WTC11 (cell line): ENCODE data around the gene FMNL2. TPM values are rescaled to one million over a fixed set of nuclear protein-coding genes. Genes with fewer than 3 reads are reported as not detected.

Experiments
- ATAC-seq: fragments of 200-7000 bp; cut with Tn5 transposase; 2 replicates; pipeline ENCODE4 v1.10.0; 2021; ENCODE audit warnings: mild to moderate bottlenecking, moderate library complexity
- CTCF ChIA-PET: fragments of 300-600 bp; sonication (Branson Sonifier 250); formaldehyde crosslinking; loops from one replicate; lab custom pipeline; 2021; ENCODE audit warnings: antibody characterized with exemption; lab: Charles Lee
- POLR2A ChIA-PET: fragments of 350-600 bp; sonication (Branson Sonifier 250); formaldehyde crosslinking; loops from one replicate; lab custom pipeline; 2021; ENCODE audit warnings: antibody characterized with exemption; lab: Charles Lee
- DNase-seq: peaks from one replicate; pipeline ENCODE4 v3.0.0; 2021; ENCODE audit warnings: low spot score
- H3K27ac Mint-ChIP-seq: 2 replicates; pipeline ENCODE4 v1.8.0; 2021; ENCODE audit warnings: mixed read lengths
- H3K27me3 Mint-ChIP-seq: 2 replicates; pipeline ENCODE4 v1.8.0; 2021; ENCODE audit warnings: low read depth, mild to moderate bottlenecking, moderate library complexity, mixed read lengths
- H3K36me3 Mint-ChIP-seq: 2 replicates; pipeline ENCODE4 v1.8.0; 2021; ENCODE audit warnings: mixed read lengths
- H3K4me1 Mint-ChIP-seq: 2 replicates; pipeline ENCODE4 v1.8.0; 2022; ENCODE audit warnings: mixed read lengths
- H3K4me3 Mint-ChIP-seq: 2 replicates; pipeline ENCODE4 v1.8.0; 2021; ENCODE audit warnings: mild to moderate bottlenecking, moderate library complexity, mixed read lengths
- H3K9me3 Mint-ChIP-seq: 2 replicates; pipeline ENCODE4 v1.8.0; 2021; ENCODE audit warnings: mixed read lengths
- AFF4 ChIP-seq: sonication (generic); formaldehyde crosslinking; IDR thresholded peaks from 2 replicates; pipeline ENCODE4 v1.8.1; 2023; ENCODE audit warnings: mild to moderate bottlenecking, missing genetic modification reagents, borderline replicate concordance
- ATF1 ChIP-seq: sonication (generic); formaldehyde crosslinking; IDR thresholded peaks from 2 replicates; pipeline ENCODE4 v1.8.1; 2023; ENCODE audit warnings: mild to moderate bottlenecking, moderate library complexity, missing genetic modification reagents
- ATF3 ChIP-seq: sonication (generic); formaldehyde crosslinking; conservative IDR thresholded peaks from 2 replicates; pipeline ENCODE4 v1.8.1; 2022; ENCODE audit warnings: mild to moderate bottlenecking, missing genetic modification reagents
- ELF4 ChIP-seq: sonication (generic); formaldehyde crosslinking; IDR thresholded peaks from 2 replicates; pipeline ENCODE4 v1.8.1; 2022; ENCODE audit warnings: low read depth, mild to moderate bottlenecking, moderate library complexity, missing genetic modification reagents
- ETV6 ChIP-seq: sonication (generic); formaldehyde crosslinking; IDR thresholded peaks from 2 replicates; pipeline ENCODE4 v1.8.1; 2022; ENCODE audit warnings: mild to moderate bottlenecking, missing genetic modification reagents
- FOXK1 ChIP-seq: sonication (generic); formaldehyde crosslinking; IDR thresholded peaks from 2 replicates; pipeline ENCODE4 v1.8.0; 2022; ENCODE audit warnings: mild to moderate bottlenecking, moderate library complexity, missing genetic modification reagents
- GABPB1 ChIP-seq: sonication (generic); formaldehyde crosslinking; IDR thresholded peaks from 2 replicates; pipeline ENCODE4 v1.8.1; 2023; ENCODE audit warnings: mild to moderate bottlenecking, missing genetic modification reagents
- GTF2I ChIP-seq: fragments of 250-450 bp; sonication (Bioruptor Pico); conservative IDR thresholded peaks from 2 replicates; pipeline ENCODE4 v1.4.0; 2021; ENCODE audit warnings: mild to moderate bottlenecking
- MLX ChIP-seq: sonication (generic); formaldehyde crosslinking; IDR thresholded peaks from 2 replicates; pipeline ENCODE4 v1.8.1; 2023; ENCODE audit warnings: mild to moderate bottlenecking, missing genetic modification reagents, moderate library complexity
- NR1H2 ChIP-seq: sonication (generic); formaldehyde crosslinking; IDR thresholded peaks from 2 replicates; pipeline ENCODE4 v1.9.0; 2021; ENCODE audit warnings: mild to moderate bottlenecking, moderate library complexity, missing genetic modification reagents
- NR2C2 ChIP-seq: sonication (generic); formaldehyde crosslinking; IDR thresholded peaks from 2 replicates; pipeline ENCODE4 v1.8.0; 2022; ENCODE audit warnings: mild to moderate bottlenecking, missing genetic modification reagents
- SMAD4 ChIP-seq: sonication (generic); formaldehyde crosslinking; IDR thresholded peaks from 2 replicates; pipeline ENCODE4 v1.8.0; 2022; ENCODE audit warnings: mild to moderate bottlenecking, missing genetic modification reagents
- SP1 ChIP-seq: sonication (generic); formaldehyde crosslinking; conservative IDR thresholded peaks from 2 replicates; pipeline ENCODE4 v1.8.1; 2022; ENCODE audit warnings: missing genetic modification reagents
- TEAD1 ChIP-seq: sonication (generic); formaldehyde crosslinking; IDR thresholded peaks from 2 replicates; pipeline ENCODE4 v1.8.0; 2022; ENCODE audit warnings: mild to moderate bottlenecking, missing genetic modification reagents
- TEAD4 ChIP-seq: sonication (generic); formaldehyde crosslinking; IDR thresholded peaks from 2 replicates; pipeline ENCODE4 v1.8.0; 2022; ENCODE audit warnings: mild to moderate bottlenecking, missing genetic modification reagents
- USF2 ChIP-seq: sonication (generic); formaldehyde crosslinking; IDR thresholded peaks from 2 replicates; pipeline ENCODE4 v1.8.1; 2023; ENCODE audit warnings: mild to moderate bottlenecking, missing genetic modification reagents, moderate library complexity
- ZBTB43 ChIP-seq: sonication (generic); formaldehyde crosslinking; IDR thresholded peaks from 2 replicates; pipeline ENCODE4 v1.8.1; 2023; ENCODE audit warnings: mild to moderate bottlenecking, missing genetic modification reagents
- ZNF219 ChIP-seq: sonication (generic); formaldehyde crosslinking; IDR thresholded peaks from 2 replicates; pipeline ENCODE4 v1.8.0; 2023; ENCODE audit warnings: missing genetic modification reagents, mild to moderate bottlenecking, borderline replicate concordance
- ZNF671 ChIP-seq: fragments of 250-450 bp; sonication (Bioruptor Pico); IDR thresholded peaks from 2 replicates; pipeline ENCODE4 v1.8.0; 2021; ENCODE audit warnings: mild to moderate bottlenecking
- total RNA-seq: library from RNA; stranded (reverse); gene quantifications from 3 replicates; pipeline ENCODE4 v1.2.3, GENCODE V29; 2021
- TF ChIP-seq, protein P1 (sequence below): sonication (generic); formaldehyde crosslinking; IDR thresholded peaks from 2 replicates; pipeline ENCODE4 v1.8.0; 2022; ENCODE audit warnings: mild to moderate bottlenecking, missing genetic modification reagents
- TF ChIP-seq, protein P2 (sequence below): sonication (generic); formaldehyde crosslinking; IDR thresholded peaks from 2 replicates; pipeline ENCODE4 v1.8.1; 2022; ENCODE audit warnings: missing genetic modification reagents, borderline replicate concordance
- TF ChIP-seq, protein P3 (sequence below): fragments of 200-600 bp; IDR thresholded peaks from 2 replicates; pipeline ENCODE4 v1.8.0; 2022; ENCODE audit warnings: antibody characterized with exemption
- TF ChIP-seq, protein P4 (sequence below): fragments of 250-450 bp; sonication (Bioruptor Pico); IDR thresholded peaks from 2 replicates; pipeline ENCODE4 v1.9.0; 2021; ENCODE audit warnings: mild to moderate bottlenecking

The FMNL2 gene
- total RNA-seq, 1 experiment from 2014 or later = 43.0 TPM

- POLR2A ChIA-PET = no interaction called here
- Mint-ChIP-seq H3K36me3 (peaks cover 5% of the 10 kb centered on the region; the same call in 1 of the 2 replicates), H3K9me3 (no peaks in the 10 kb centered on the region), H3K27ac (no peak overlapping the region), H3K27me3 (no peaks in the 10 kb centered on the region), H3K4me1 (no peaks in the 10 kb centered on the region), H3K4me3 (no peak overlapping the region)
- ATAC-seq (no peak), DNase-seq (no peak)
- CTCF ChIA-PET = interaction anchor here (0.7 to 0.9 kb wide), 3 partner anchors 51 to 187 kb away, joined by 3 to 4 read pairs (median 3); no protein-coding TSS in a partner anchor
- TF ChIP-seq ZNF219 (CRISPR knock-in tag) (no peak), ATF1 (CRISPR knock-in tag) (no peak), ETV6 (CRISPR knock-in tag) (no peak), GTF2I (CRISPR knock-in tag) (no peak), ELF4 (CRISPR knock-in tag) (no peak)
- TF ChIP-seq, protein P1, sequence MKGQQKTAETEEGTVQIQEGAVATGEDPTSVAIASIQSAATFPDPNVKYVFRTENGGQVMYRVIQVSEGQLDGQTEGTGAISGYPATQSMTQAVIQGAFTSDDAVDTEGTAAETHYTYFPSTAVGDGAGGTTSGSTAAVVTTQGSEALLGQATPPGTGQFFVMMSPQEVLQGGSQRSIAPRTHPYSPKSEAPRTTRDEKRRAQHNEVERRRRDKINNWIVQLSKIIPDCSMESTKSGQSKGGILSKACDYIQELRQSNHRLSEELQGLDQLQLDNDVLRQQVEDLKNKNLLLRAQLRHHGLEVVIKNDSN (CRISPR knock-in tag) = no peak
- TF ChIP-seq, protein P2, sequence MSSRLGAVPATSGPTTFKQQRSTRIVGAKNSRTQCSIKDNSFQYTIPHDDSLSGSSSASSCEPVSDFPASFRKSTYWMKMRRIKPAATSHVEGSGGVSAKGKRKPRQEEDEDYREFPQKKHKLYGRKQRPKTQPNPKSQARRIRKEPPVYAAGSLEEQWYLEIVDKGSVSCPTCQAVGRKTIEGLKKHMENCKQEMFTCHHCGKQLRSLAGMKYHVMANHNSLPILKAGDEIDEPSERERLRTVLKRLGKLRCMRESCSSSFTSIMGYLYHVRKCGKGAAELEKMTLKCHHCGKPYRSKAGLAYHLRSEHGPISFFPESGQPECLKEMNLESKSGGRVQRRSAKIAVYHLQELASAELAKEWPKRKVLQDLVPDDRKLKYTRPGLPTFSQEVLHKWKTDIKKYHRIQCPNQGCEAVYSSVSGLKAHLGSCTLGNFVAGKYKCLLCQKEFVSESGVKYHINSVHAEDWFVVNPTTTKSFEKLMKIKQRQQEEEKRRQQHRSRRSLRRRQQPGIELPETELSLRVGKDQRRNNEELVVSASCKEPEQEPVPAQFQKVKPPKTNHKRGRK (CRISPR knock-in tag) = no peak
- TF ChIP-seq, protein P3, sequence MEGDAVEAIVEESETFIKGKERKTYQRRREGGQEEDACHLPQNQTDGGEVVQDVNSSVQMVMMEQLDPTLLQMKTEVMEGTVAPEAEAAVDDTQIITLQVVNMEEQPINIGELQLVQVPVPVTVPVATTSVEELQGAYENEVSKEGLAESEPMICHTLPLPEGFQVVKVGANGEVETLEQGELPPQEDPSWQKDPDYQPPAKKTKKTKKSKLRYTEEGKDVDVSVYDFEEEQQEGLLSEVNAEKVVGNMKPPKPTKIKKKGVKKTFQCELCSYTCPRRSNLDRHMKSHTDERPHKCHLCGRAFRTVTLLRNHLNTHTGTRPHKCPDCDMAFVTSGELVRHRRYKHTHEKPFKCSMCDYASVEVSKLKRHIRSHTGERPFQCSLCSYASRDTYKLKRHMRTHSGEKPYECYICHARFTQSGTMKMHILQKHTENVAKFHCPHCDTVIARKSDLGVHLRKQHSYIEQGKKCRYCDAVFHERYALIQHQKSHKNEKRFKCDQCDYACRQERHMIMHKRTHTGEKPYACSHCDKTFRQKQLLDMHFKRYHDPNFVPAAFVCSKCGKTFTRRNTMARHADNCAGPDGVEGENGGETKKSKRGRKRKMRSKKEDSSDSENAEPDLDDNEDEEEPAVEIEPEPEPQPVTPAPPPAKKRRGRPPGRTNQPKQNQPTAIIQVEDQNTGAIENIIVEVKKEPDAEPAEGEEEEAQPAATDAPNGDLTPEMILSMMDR = no peak
Measured at GRCh38 chr2:152606081-152606480, 271.1 kb downstream of the FMNL2 start.

- ChIA-PET CTCF (interaction anchor here (0.9 kb wide), 1 partner anchor 52 kb away, joined by 3 read pairs; no protein-coding TSS in a partner anchor), POLR2A (no interaction called here)
- DNase-seq (no peak), ATAC-seq (no peak)
- no peak overlapping the region for H3K4me3 Mint-ChIP-seq
- H3K9me3 Mint-ChIP-seq = no peaks in the 10 kb centered on the region
- H3K36me3 Mint-ChIP-seq = peaks cover 9% of the 10 kb centered on the region; the same call in 1 of the 2 replicates
- H3K27me3 Mint-ChIP-seq = no peaks in the 10 kb centered on the region
- no peaks in the 10 kb centered on the region for H3K4me1 Mint-ChIP-seq
- H3K27ac Mint-ChIP-seq = no peak overlapping the region
- TF ChIP-seq ATF3 (CRISPR knock-in tag) = no peak
- no peak for TF ChIP-seq GABPB1 (CRISPR knock-in tag)
- TF ChIP-seq ZNF671 = no peak
- TF ChIP-seq ZBTB43 = no peak
- TF ChIP-seq USF2 (CRISPR knock-in tag) = no peak
- TF ChIP-seq NR2C2 = no peak
- TF ChIP-seq, protein P4, sequence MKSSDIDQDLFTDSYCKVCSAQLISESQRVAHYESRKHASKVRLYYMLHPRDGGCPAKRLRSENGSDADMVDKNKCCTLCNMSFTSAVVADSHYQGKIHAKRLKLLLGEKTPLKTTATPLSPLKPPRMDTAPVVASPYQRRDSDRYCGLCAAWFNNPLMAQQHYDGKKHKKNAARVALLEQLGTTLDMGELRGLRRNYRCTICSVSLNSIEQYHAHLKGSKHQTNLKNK (CRISPR knock-in tag) = no peak
- TF ChIP-seq NR1H2 (CRISPR knock-in tag) = no peak
- no peak for TF ChIP-seq TEAD4
- no peak for TF ChIP-seq TEAD1
- TF ChIP-seq SP1 (CRISPR knock-in tag) = no peak
- no peak for TF ChIP-seq SMAD4 (CRISPR knock-in tag)
- no peak for TF ChIP-seq AFF4
- TF ChIP-seq FOXK1 (CRISPR knock-in tag) = no peak
- TF ChIP-seq MLX (CRISPR knock-in tag) = no peak
- TF ChIP-seq, protein P1 (CRISPR knock-in tag) = no peak
Measured at GRCh38 chr2:152606941-152607340, 272.0 kb downstream of the FMNL2 start.
